MG63 (cell line): ENCODE measurements around the gene SLC25A11. TPM values are rescaled to one million over a fixed set of nuclear protein-coding genes. Genes with fewer than 3 reads are reported as not detected.
"Not testable (repeated sequence)": the region's sequence is repeated elsewhere in the genome, so short reads cannot be mapped to it uniquely, and the experiment has no call there.

Experiments used
- DNase-seq: peaks from one replicate; pipeline ENCODE4 v3.0.0-alpha.2; 2020
- H3K27me3 ChIP-seq: fragments of 250-450 bp; sonication (Bioruptor Pico); 2 replicates; pipeline ENCODE4 v1.5.1; 2020; ENCODE audit warnings: mild to moderate bottlenecking, moderate library complexity
- H3K36me3 ChIP-seq: fragments of 250-450 bp; sonication (Bioruptor Pico); 2 replicates; pipeline ENCODE4 v1.5.1; 2020; ENCODE audit warnings: mild to moderate bottlenecking, moderate library complexity
- H3K4me3 ChIP-seq: fragments of 250-450 bp; sonication (Bioruptor Pico); 2 replicates; pipeline ENCODE4 v1.5.1; 2020; ENCODE audit warnings: mild to moderate bottlenecking, moderate library complexity
- H3K9me3 ChIP-seq: fragments of 250-450 bp; sonication (Bioruptor Pico); 2 replicates; pipeline ENCODE4 v1.5.1; 2020; ENCODE audit warnings: mild to moderate bottlenecking, moderate library complexity
- total RNA-seq: library from RNA; depleted of rRNA; stranded (reverse); fragments of >200 nt; shearing (Covaris generic); gene quantifications from 2 replicates; pipeline ENCODE4 v1.2.3, GENCODE V29; 2014; ENCODE audit warnings: low replicate concordance

SLC25A11 gene
- total RNA-seq, 1 experiment from 2014 or later, result 87.3 TPM

GRCh38 chr17:4908711-4909496 is 30.9 kb downstream of the SLC25A11 start:
- Histone ChIP-seq H3K36me3 (no peaks in the 10 kb centered on the region), H3K9me3 (no peaks in the 10 kb centered on the region), H3K27me3 (no peaks in the 10 kb centered on the region), H3K4me3 (no peak overlapping the region)
- DNase-seq, result peak; percentile 87

- Histone ChIP-seq H3K27me3 (no peaks in the 10 kb centered on the region), H3K9me3 (no peaks in the 10 kb centered on the region), H3K36me3 (no peaks in the 10 kb centered on the region), H3K4me3 (no peak overlapping the region)
- DNase-seq, result peak; percentile 19
Observed at GRCh38 chr17:4908301-4908700, 31.5 kb downstream of the SLC25A11 start.

- H3K9me3 ChIP-seq, H3K27me3 ChIP-seq, H3K36me3 ChIP-seq, H3K4me3 ChIP-seq, DNase-seq: not testable (repeated sequence)
Observed at GRCh38 chr17:4906642-4907041, 33.2 kb downstream of the SLC25A11 start.

- Histone ChIP-seq H3K9me3 (no peaks in the 10 kb centered on the region), H3K36me3 (no peaks in the 10 kb centered on the region), H3K4me3 (no peak within 1 kb of the TSS), H3K27me3 (no peaks in the 10 kb centered on the region)
- peak; percentile 48 for DNase-seq
Observed at GRCh38 chr17:4903051-4903818, 36.6 kb downstream of the SLC25A11 start, which contains the start of gene CHRNE. CHRNE (minus strand) TSS chr17:4903098; CDS start chr17:4903063, 35 bp downstream.

- Histone ChIP-seq H3K36me3 (no peaks in the 10 kb centered on the region), H3K27me3 (no peaks in the 10 kb centered on the region)
Observed at GRCh38 chr17:4902540-4902939, 37.3 kb downstream of the SLC25A11 start.

GRCh38 chr17:4901648-4902344 is 38.0 kb downstream of the SLC25A11 start:
- H3K27me3 ChIP-seq, result no peaks in the 10 kb centered on the region
- H3K4me3 ChIP-seq, result no peak overlapping the region
- no peak for DNase-seq
- no peaks in the 10 kb centered on the region for H3K36me3 ChIP-seq
- no peaks in the 10 kb centered on the region for H3K9me3 ChIP-seq

More at GRCh38 chr17:4902540-4902939, 37.3 kb downstream of the SLC25A11 start:
- DNase-seq, result no peak
- H3K9me3 ChIP-seq, result no peaks in the 10 kb centered on the region
- H3K4me3 ChIP-seq, result no peak overlapping the region

GRCh38 chr17:4901108-4901647 is 38.7 kb downstream of the SLC25A11 start:
- no peak overlapping the region for H3K4me3 ChIP-seq
- H3K27me3 ChIP-seq, result no peaks in the 10 kb centered on the region
- H3K9me3 ChIP-seq, result no peaks in the 10 kb centered on the region
- DNase-seq, result no peak
- no peaks in the 10 kb centered on the region for H3K36me3 ChIP-seq

- Histone ChIP-seq H3K36me3 (no peaks in the 10 kb centered on the region), H3K4me3 (no peak overlapping the region), H3K9me3 (no peaks in the 10 kb centered on the region), H3K27me3 (no peaks in the 10 kb centered on the region)
- no peak for DNase-seq
Observed at GRCh38 chr17:4900231-4901107, 39.4 kb downstream of the SLC25A11 start.

- Histone ChIP-seq H3K27me3 (no peaks in the 10 kb centered on the region), H3K9me3 (no peaks in the 10 kb centered on the region), H3K36me3 (no peaks in the 10 kb centered on the region), H3K4me3 (no peak within 1 kb of the TSS)
- no peak for DNase-seq
Observed at GRCh38 chr17:4899341-4900230, 40.3 kb downstream of the SLC25A11 start, which contains the start of gene C17orf107. C17orf107 (plus strand) TSS chr17:4899536; CDS start chr17:4899763, 227 bp downstream.

- H3K9me3 ChIP-seq, result no peaks in the 10 kb centered on the region
- H3K36me3 ChIP-seq, result no peaks in the 10 kb centered on the region
- H3K27me3 ChIP-seq, result no peaks in the 10 kb centered on the region
- no peak for DNase-seq
- H3K4me3 ChIP-seq, result no peak overlapping the region
Observed at GRCh38 chr17:4898927-4899326, 40.9 kb downstream of the SLC25A11 start.

- no peak overlapping the region for H3K4me3 ChIP-seq
- no peak for DNase-seq
- H3K9me3 ChIP-seq, result no peaks in the 10 kb centered on the region
- no peaks in the 10 kb centered on the region for H3K36me3 ChIP-seq
- no peaks in the 10 kb centered on the region for H3K27me3 ChIP-seq
Observed at GRCh38 chr17:4898351-4898750, 41.5 kb downstream of the SLC25A11 start.

- no peak for DNase-seq
- Histone ChIP-seq H3K9me3 (no peaks in the 10 kb centered on the region), H3K4me3 (no peak overlapping the region), H3K36me3 (no peaks in the 10 kb centered on the region), H3K27me3 (no peaks in the 10 kb centered on the region)
Observed at GRCh38 chr17:4897785-4898184, 42.1 kb downstream of the SLC25A11 start.

- no peaks in the 10 kb centered on the region for H3K36me3 ChIP-seq
- H3K27me3 ChIP-seq, result no peaks in the 10 kb centered on the region
- DNase-seq, result no peak
- H3K9me3 ChIP-seq, result no peaks in the 10 kb centered on the region
- H3K4me3 ChIP-seq, result no peak overlapping the region
Observed at GRCh38 chr17:4897198-4897687, 42.6 kb downstream of the SLC25A11 start.

GRCh38 chr17:4896332-4897197 is 43.3 kb downstream of the SLC25A11 start:
- DNase-seq, result no peak
- Histone ChIP-seq H3K4me3 (no peak overlapping the region), H3K36me3 (no peaks in the 10 kb centered on the region), H3K27me3 (no peaks in the 10 kb centered on the region), H3K9me3 (no peaks in the 10 kb centered on the region)
